ENCODE results near the gene CASK.

- TF ChIP-seq POLR2A (IDR thresholded peaks at IDR 0.05) (no peak), CTCF (IDR thresholded peaks at IDR 0.05) (no peak), POLR2AphosphoS5 (IDR thresholded peaks at IDR 0.05) (no peak)
Observed at GRCh38 chrX:41526925-41527324, 396.4 kb downstream of the CASK start.

All from sigmoid colon (tissue), 4 donors.